GM19372 (cell line): ENCODE measurements around the gene SMYD5.
"Not testable (repeated sequence)": the region's sequence is repeated elsewhere in the genome, so short reads cannot be mapped to it uniquely, and the experiment has no call there.

Source experiments
- ATAC-seq: cut with Tn5 transposase; IDR thresholded peaks from one replicate; pipeline ENCODE4 v1.9.1; 2021; ENCODE audit warnings: mild to moderate bottlenecking, low read depth, moderate library complexity; ENCODE audit not compliant: unreplicated experiment

SMYD5 gene

GRCh38 chr2:73257425-73258125, 43.5 kb downstream of the SMYD5 start:
- ATAC-seq: no peak

- no peak for ATAC-seq
Measured at GRCh38 chr2:73258186-73258912, 44.3 kb downstream of the SMYD5 start.

- no peak for ATAC-seq
Measured at GRCh38 chr2:73258913-73259215, 44.8 kb downstream of the SMYD5 start.

- no peak for ATAC-seq
Measured at GRCh38 chr2:73259276-73259675, 45.2 kb downstream of the SMYD5 start.

- ATAC-seq: no peak
Measured at GRCh38 chr2:73259704-73260337, 45.8 kb downstream of the SMYD5 start.

- no peak for ATAC-seq
Measured at GRCh38 chr2:73260338-73260984, 46.4 kb downstream of the SMYD5 start.

- no peak for ATAC-seq
Measured at GRCh38 chr2:73262108-73262651, 48.1 kb downstream of the SMYD5 start.

- ATAC-seq: not testable (repeated sequence)
Measured at GRCh38 chr2:73262691-73263429, 48.8 kb downstream of the SMYD5 start.

GRCh38 chr2:73263540-73264331, 49.7 kb downstream of the SMYD5 start:
- no peak for ATAC-seq

- no peak for ATAC-seq
Measured at GRCh38 chr2:73264332-73264606, 50.2 kb downstream of the SMYD5 start.

- ATAC-seq: no peak
Measured at GRCh38 chr2:73264783-73265182, 50.7 kb downstream of the SMYD5 start.

GRCh38 chr2:73265298-73266060, 51.4 kb downstream of the SMYD5 start:
- ATAC-seq: no peak

GRCh38 chr2:73266061-73266901, 52.2 kb downstream of the SMYD5 start:
- ATAC-seq: no peak

GRCh38 chr2:73267008-73267407, 53.0 kb downstream of the SMYD5 start:
- no peak for ATAC-seq

- no peak for ATAC-seq
Measured at GRCh38 chr2:73268366-73268829, 54.4 kb downstream of the SMYD5 start.

- peak; percentile 92 for ATAC-seq
Measured at GRCh38 chr2:73268830-73269685, 55.0 kb downstream of the SMYD5 start.
